Upper lobe of right lung (tissue), 1 donor: ENCODE measurements around the gene UST. TPM values are rescaled to one million over a fixed set of nuclear protein-coding genes. Genes with fewer than 3 reads are reported as not detected.

ENCODE experiments used
- ATAC-seq: fragments of 200-7000 bp; cut with Tn5 transposase; one replicate; pipeline ENCODE4 v1.9.1; 2020; ENCODE audit warnings: mild to moderate bottlenecking, moderate library complexity
- DNase-seq: peaks from one replicate; pipeline ENCODE4 v3.0.0-alpha.2; 2020
- H3K27ac ChIP-seq: fragments of 200-600 bp; one replicate; pipeline ENCODE4 v1.8.0; 2022
- H3K27me3 ChIP-seq: fragments of 200-600 bp; one replicate; pipeline ENCODE4 v1.8.0; 2022; ENCODE audit warnings: mild to moderate bottlenecking
- H3K36me3 ChIP-seq: fragments of 200-600 bp; one replicate; pipeline ENCODE4 v1.8.0; 2022
- H3K4me1 ChIP-seq: fragments of 200-600 bp; one replicate; pipeline ENCODE4 v1.8.0; 2022
- H3K4me3 ChIP-seq: fragments of 200-600 bp; one replicate; pipeline ENCODE4 v1.8.0; 2022; ENCODE audit warnings: mild to moderate bottlenecking
- H3K9me3 ChIP-seq: fragments of 200-600 bp; one replicate; pipeline ENCODE4 v1.8.0; 2022
- intact Hi-C: fragments of 100-400 bp; cut with DNase I; formaldehyde crosslinking; loops from one replicate; pipeline ENCODE4 v1.11.0; 2022
- total RNA-seq: library from RNA; stranded (reverse); fragmentation: NEBNext Ultra II Directional; extraction: Animal tissue kit (Norgen Biotek cat#: 25700); gene quantifications from one replicate; pipeline ENCODE4 v1.2.1, GENCODE V29; 2021
- TF ChIP-seq, protein P1 (sequence below): fragments of 200-600 bp; IDR thresholded peaks from one replicate; pipeline ENCODE4 v1.8.0; 2022; ENCODE audit warnings: antibody characterized with exemption
- donor health status: DM: no; HTN: yes; CAD: no; lungs with severe emphysema.

Gene UST
- total RNA-seq, 1 donor from 2014 or later: 11.8 TPM

DNA sequence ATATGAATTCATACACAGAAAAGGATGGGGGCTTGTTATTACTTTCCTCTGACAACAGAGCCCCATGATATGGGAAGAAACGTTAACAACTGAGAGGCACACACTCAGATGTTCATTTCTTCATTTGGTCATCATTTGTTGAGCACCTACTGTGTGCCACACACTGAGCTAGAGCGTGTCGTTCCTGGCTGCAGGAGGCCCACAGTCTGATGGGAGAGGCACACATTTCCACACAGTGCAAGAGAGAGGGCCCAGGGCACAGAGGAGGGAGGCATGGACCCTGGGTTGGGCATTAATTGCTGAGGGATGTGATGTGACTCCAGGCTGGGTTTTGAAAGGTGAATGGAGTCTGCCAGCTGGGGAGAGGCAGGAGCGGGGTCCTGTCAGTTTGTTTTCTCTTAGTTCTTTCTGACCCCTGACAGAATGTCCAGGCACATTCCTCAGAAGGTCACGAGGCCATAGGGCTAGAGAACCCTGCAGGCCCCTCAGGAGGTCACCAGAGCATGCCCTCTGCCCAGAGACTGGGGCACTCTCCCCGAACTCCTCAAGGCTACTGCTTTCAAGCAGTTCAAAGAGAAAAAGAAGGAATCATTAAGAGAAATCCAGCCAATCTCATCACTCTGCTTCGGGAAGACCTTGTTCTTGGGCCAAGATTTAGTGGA is 216.2 kb downstream of the UST start:
- TF ChIP-seq, protein P1, sequence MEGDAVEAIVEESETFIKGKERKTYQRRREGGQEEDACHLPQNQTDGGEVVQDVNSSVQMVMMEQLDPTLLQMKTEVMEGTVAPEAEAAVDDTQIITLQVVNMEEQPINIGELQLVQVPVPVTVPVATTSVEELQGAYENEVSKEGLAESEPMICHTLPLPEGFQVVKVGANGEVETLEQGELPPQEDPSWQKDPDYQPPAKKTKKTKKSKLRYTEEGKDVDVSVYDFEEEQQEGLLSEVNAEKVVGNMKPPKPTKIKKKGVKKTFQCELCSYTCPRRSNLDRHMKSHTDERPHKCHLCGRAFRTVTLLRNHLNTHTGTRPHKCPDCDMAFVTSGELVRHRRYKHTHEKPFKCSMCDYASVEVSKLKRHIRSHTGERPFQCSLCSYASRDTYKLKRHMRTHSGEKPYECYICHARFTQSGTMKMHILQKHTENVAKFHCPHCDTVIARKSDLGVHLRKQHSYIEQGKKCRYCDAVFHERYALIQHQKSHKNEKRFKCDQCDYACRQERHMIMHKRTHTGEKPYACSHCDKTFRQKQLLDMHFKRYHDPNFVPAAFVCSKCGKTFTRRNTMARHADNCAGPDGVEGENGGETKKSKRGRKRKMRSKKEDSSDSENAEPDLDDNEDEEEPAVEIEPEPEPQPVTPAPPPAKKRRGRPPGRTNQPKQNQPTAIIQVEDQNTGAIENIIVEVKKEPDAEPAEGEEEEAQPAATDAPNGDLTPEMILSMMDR: no peak
- ATAC-seq: no peak
- intact Hi-C loops: no loop called here
- no peak overlapping the region for H3K27ac ChIP-seq
- H3K4me3 ChIP-seq: no peak overlapping the region
- no peaks in the 10 kb centered on the region for H3K4me1 ChIP-seq
- H3K36me3 ChIP-seq: no peaks in the 10 kb centered on the region
- DNase-seq: no peak
- no peaks in the 10 kb centered on the region for H3K27me3 ChIP-seq
- no peaks in the 10 kb centered on the region for H3K9me3 ChIP-seq

DNA sequence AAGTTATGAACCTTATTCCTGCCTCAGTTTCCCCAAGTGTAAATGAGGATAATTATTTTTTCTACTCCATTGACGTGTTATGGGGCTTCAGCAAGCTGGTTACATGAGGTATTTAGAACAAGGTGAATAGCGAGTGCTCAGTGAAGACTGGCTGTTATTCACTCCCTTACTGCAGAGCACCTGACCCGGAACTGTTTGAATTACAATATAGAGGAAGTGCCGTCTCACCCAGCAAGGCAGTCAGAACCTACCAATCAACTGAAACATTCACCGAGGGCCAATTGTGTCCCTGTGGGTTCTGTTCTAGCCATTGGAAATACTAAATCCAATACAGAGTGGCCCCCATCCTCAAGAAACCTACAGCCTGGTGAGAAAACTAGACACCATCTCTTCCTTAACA is 216.9 kb downstream of the UST start:
- no peak overlapping the region for H3K27ac ChIP-seq
- no peaks in the 10 kb centered on the region for H3K9me3 ChIP-seq
- no peaks in the 10 kb centered on the region for H3K4me1 ChIP-seq
- no peaks in the 10 kb centered on the region for H3K27me3 ChIP-seq
- TF ChIP-seq, protein P1: no peak
- ATAC-seq (no peak), DNase-seq (no peak)
- H3K36me3 ChIP-seq: no peaks in the 10 kb centered on the region
- intact Hi-C loops: no loop called here
- no peak overlapping the region for H3K4me3 ChIP-seq

DNA sequence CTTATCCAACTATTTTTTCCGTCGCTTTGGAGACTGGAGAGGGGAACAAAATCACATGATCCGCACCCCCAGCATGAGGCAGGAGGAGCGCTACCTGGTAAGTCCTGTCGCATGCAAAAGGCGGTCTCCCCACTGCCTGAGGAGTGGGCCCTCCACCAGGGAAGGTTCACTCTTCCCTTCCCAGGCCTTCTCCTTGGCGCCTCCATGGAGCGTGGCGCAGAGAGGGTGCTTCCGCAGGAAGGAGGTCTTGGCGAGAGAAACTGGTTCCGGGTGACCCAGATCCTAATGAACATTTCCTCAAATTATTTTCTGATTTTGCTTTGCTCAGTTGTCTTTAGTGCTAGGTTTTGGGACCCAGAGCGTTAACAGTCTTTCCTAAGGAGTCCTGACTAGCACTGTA is 217.6 kb downstream of the UST start:
- no peaks in the 10 kb centered on the region for H3K36me3 ChIP-seq
- no peaks in the 10 kb centered on the region for H3K27me3 ChIP-seq
- no peaks in the 10 kb centered on the region for H3K9me3 ChIP-seq
- ATAC-seq (no peak), DNase-seq (no peak)
- TF ChIP-seq, protein P1: no peak
- H3K4me1 ChIP-seq: no peaks in the 10 kb centered on the region
- H3K27ac ChIP-seq: no peak overlapping the region
- intact Hi-C loops: no loop called here
- H3K4me3 ChIP-seq: no peak overlapping the region

DNA sequence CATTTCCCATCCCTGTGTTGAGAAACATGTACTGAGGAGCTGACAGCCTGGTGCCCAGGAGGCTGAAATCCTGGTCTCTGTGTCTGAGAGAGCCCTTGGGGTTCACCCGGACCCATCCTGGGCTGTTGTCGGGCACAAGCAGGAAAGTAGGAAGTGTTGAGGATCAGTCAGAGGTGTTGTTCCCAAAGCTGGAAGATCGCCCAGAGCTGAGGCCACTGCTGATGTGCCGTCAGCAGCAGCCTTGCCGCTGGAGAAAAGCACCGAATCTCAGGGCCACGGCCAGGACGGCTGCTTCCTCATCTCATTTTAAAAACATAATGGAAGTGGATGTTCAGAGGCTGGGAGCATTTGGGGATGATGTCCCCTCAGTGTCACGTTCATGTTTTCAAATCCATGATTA is 218.5 kb downstream of the UST start:
- TF ChIP-seq, protein P1: no peak
- no peak overlapping the region for H3K4me3 ChIP-seq
- H3K9me3 ChIP-seq: no peaks in the 10 kb centered on the region

DNA sequence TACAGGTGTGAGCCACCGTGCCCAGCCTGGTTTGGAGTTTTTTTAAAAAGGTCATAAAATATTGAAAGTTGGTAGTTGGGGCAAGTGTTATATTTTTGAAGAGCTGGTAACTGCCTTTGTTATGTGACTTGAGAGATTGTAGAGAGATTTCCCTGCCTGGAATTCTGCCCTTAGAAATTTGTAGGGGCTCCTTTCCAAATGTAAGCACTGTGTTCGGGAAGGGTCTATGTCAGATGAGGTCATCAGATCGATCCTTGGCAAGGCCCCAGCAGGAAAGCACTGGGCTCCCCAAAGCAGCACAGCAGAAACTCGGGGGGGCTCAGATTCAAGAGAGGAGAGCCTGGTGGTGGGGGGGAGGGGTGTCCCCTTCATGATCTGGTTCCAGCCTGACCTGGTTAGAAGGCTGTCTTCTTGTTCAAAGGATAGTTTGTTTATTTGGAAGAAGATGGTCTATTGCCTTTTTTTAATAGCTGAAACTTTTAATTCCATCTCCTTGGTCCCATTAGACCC is 220.2 kb downstream of the UST start:
- Histone ChIP-seq H3K9me3 (no peaks in the 10 kb centered on the region), H3K27me3 (no peaks in the 10 kb centered on the region), H3K36me3 (no peaks in the 10 kb centered on the region), H3K4me3 (no peak overlapping the region), H3K27ac (no peak overlapping the region), H3K4me1 (no peaks in the 10 kb centered on the region)
- DNase-seq: no peak
- TF ChIP-seq, protein P1: no peak
- ATAC-seq: no peak
- intact Hi-C loops: no loop called here

More for the DNA sequence above, 218.5 kb downstream of the UST start:
- Histone ChIP-seq H3K27ac (no peak overlapping the region), H3K4me1 (no peaks in the 10 kb centered on the region), H3K36me3 (no peaks in the 10 kb centered on the region), H3K27me3 (no peaks in the 10 kb centered on the region)
- ATAC-seq: no peak
- intact Hi-C loops: no loop called here
- no peak for DNase-seq
